HepG2 (cell line): ENCODE data around the gene DNAJB8. TPM values are rescaled to one million over a fixed set of nuclear protein-coding genes. Genes with fewer than 3 reads are reported as not detected.

Experiments used
- CHD4 ChIP-seq: fragments of 200-600 bp; sonication (generic); IDR thresholded peaks from 2 replicates; pipeline ENCODE4 v1.7.0; 2017; ENCODE audit warnings: mild to moderate bottlenecking, low read length, borderline replicate concordance
- DR1 ChIP-seq: sonication (generic); formaldehyde crosslinking; IDR thresholded peaks from 2 replicates; pipeline ENCODE4 v1.8.0; 2021; ENCODE audit warnings: mild to moderate bottlenecking, missing genetic modification reagents, inconsistent platforms
- FLYWCH1 ChIP-seq: sonication (generic); formaldehyde crosslinking; IDR thresholded peaks from 2 replicates; pipeline ENCODE4 v1.8.1; 2023; ENCODE audit warnings: mild to moderate bottlenecking, missing genetic modification reagents
- HINFP ChIP-seq: sonication (generic); formaldehyde crosslinking; IDR thresholded peaks from 2 replicates; pipeline ENCODE4 v1.4.0; 2020; ENCODE audit warnings: low read depth, mild to moderate bottlenecking, missing genetic modification reagents
- HOXA5 ChIP-seq: sonication (generic); formaldehyde crosslinking; IDR thresholded peaks from 2 replicates; pipeline ENCODE4 v1.4.0; 2020; ENCODE audit warnings: missing genetic modification reagents
- IRX3 ChIP-seq: sonication (generic); formaldehyde crosslinking; IDR thresholded peaks from 2 replicates; pipeline ENCODE4 v1.8.1; 2023; ENCODE audit warnings: mild to moderate bottlenecking, low read depth, missing genetic modification reagents, borderline replicate concordance
- JARID2 ChIP-seq: sonication (generic); formaldehyde crosslinking; IDR thresholded peaks from 2 replicates; pipeline ENCODE4 v1.8.1; 2023; ENCODE audit warnings: missing genetic modification reagents, inconsistent platforms; ENCODE audit not compliant: insufficient replicate concordance
- MED13 ChIP-seq: sonication (generic); formaldehyde crosslinking; IDR thresholded peaks from 2 replicates; pipeline ENCODE4 v1.5.0; 2020; ENCODE audit warnings: missing genetic modification reagents
- MYC ChIP-seq: sonication (generic); formaldehyde crosslinking; IDR thresholded peaks from 2 replicates; pipeline ENCODE4 v1.9.0; 2021; ENCODE audit warnings: missing genetic modification reagents, borderline replicate concordance
- NR3C1 ChIP-seq: sonication (generic); formaldehyde crosslinking; IDR thresholded peaks from 2 replicates; pipeline ENCODE4 v1.4.0; 2020; ENCODE audit warnings: missing genetic modification reagents
- PRPF4 ChIP-seq: fragments of 200-400 bp; formaldehyde crosslinking; IDR thresholded peaks from 2 replicates; pipeline ENCODE4 v1.6.1; 2016; ENCODE audit warnings: low read length, low read depth; ENCODE audit not compliant: poor library complexity, severe bottlenecking
- REL ChIP-seq: sonication (generic); formaldehyde crosslinking; conservative IDR thresholded peaks from 2 replicates; pipeline ENCODE4 v1.8.0; 2022; ENCODE audit warnings: mild to moderate bottlenecking, missing genetic modification reagents, moderate library complexity
- SIX4 ChIP-seq: sonication (generic); formaldehyde crosslinking; IDR thresholded peaks from 2 replicates; pipeline ENCODE4 v1.4.0; 2020; ENCODE audit warnings: missing genetic modification reagents
- SP5 ChIP-seq: IDR thresholded peaks from 2 replicates; pipeline ENCODE4 v1.6.1; 2016; ENCODE audit warnings: low read depth, borderline replicate concordance
- TBL1XR1 ChIP-seq: fragments of 150-350 bp; IDR thresholded peaks from 2 replicates; pipeline ENCODE4 v1.6.1; 2014; ENCODE audit warnings: borderline replicate concordance, low read length; ENCODE audit not compliant: partially characterized antibody
- UBTF ChIP-seq: sonication (generic); formaldehyde crosslinking; IDR thresholded peaks from 2 replicates; pipeline ENCODE4 v1.4.0; 2020; ENCODE audit warnings: mild to moderate bottlenecking, missing genetic modification reagents
- ZBTB21 ChIP-seq: sonication (generic); formaldehyde crosslinking; IDR thresholded peaks from 2 replicates; pipeline ENCODE4 v1.4.0; 2020; ENCODE audit warnings: missing genetic modification reagents
- ZNF138 ChIP-seq: sonication (generic); formaldehyde crosslinking; IDR thresholded peaks from 2 replicates; pipeline ENCODE4 v1.5.0; 2020; ENCODE audit warnings: mild to moderate bottlenecking, low read depth, missing genetic modification reagents
- ZNF263 ChIP-seq: sonication (generic); formaldehyde crosslinking; IDR thresholded peaks from 2 replicates; pipeline ENCODE4 v1.4.0; 2020; ENCODE audit warnings: missing genetic modification reagents
- ZNF282 ChIP-seq: fragments of 450-650 bp; IDR thresholded peaks from 2 replicates; pipeline ENCODE4 v1.6.1; 2018; ENCODE audit not compliant: partially characterized antibody
- ZNF33A ChIP-seq: sonication (generic); formaldehyde crosslinking; IDR thresholded peaks from 2 replicates; pipeline ENCODE4 v1.5.1; 2020; ENCODE audit warnings: missing genetic modification reagents, mild to moderate bottlenecking, moderate library complexity, borderline replicate concordance
- ZNF350 ChIP-seq: sonication (generic); formaldehyde crosslinking; IDR thresholded peaks from 2 replicates; pipeline ENCODE4 v1.4.0; 2020; ENCODE audit warnings: mild to moderate bottlenecking, low read depth, missing genetic modification reagents, borderline replicate concordance
- ZNF564 ChIP-seq: sonication (generic); formaldehyde crosslinking; IDR thresholded peaks from 2 replicates; pipeline ENCODE4 v1.8.1; 2023; ENCODE audit warnings: mild to moderate bottlenecking, missing genetic modification reagents
- ZNF580 ChIP-seq: IDR thresholded peaks from 2 replicates; pipeline ENCODE4 v1.6.1; 2016; ENCODE audit warnings: low read depth, borderline replicate concordance
- ZNF710 ChIP-seq: sonication (generic); formaldehyde crosslinking; IDR thresholded peaks from 2 replicates; pipeline ENCODE4 v1.5.0; 2020; ENCODE audit warnings: mild to moderate bottlenecking, missing genetic modification reagents, borderline replicate concordance
- ZNF782 ChIP-seq: sonication (generic); formaldehyde crosslinking; IDR thresholded peaks from 2 replicates; pipeline ENCODE4 v1.4.0; 2020; ENCODE audit warnings: missing genetic modification reagents, mild to moderate bottlenecking, borderline replicate concordance
- ZSCAN29 ChIP-seq: sonication (generic); formaldehyde crosslinking; conservative IDR thresholded peaks from 2 replicates; pipeline ENCODE4 v1.4.0; 2020; ENCODE audit warnings: mild to moderate bottlenecking, missing genetic modification reagents
- polyA plus RNA-seq, 8 experiments: library from polyadenylated mRNA; depleted of rRNA in 3 of 8; stranded (reverse) in 7 of 8; unstranded in 1 of 8; fragments of >200 nt; fragmentation: Illumina TruSeq in 4 of 8; extraction: Trizol in 4 of 8; gene quantifications; 2 replicates each; pipeline versions ENCODE4 v1.2.1 to v1.2.3, GENCODE V29; 2011 to 2016; ENCODE audit warnings: low read depth in 4 of 8, missing spikeins in 1 of 8, mixed read lengths in 1 of 8; ENCODE audit not compliant: insufficient read depth in 1 of 8
- total RNA-seq, 5 experiments: library from RNA; depleted of rRNA; stranded (reverse); fragments of >200 nt; fragmentation: Illumina TruSeq; extraction: Trizol; gene quantifications; 2 replicates each; pipeline ENCODE4 v1.2.3, GENCODE V29; 2016; ENCODE audit warnings: low read depth in 1 of 5

The DNAJB8 gene
- total and polyA plus RNA-seq, 2 of the 13 experiments (the other 11 are each of a cell fraction or from before 2014, with no cell fraction given): not detected

- TF ChIP-seq REL (CRISPR knock-in tag) (peak; percentile 7; the same call in 1 of the 2 replicates), CHD4 (peak; percentile 75; the same call in 1 of the 2 replicates), ZNF580 (CRISPR knock-in tag) (0 out of 2 replicates have a peak, but pooled peaks have one; percentile 21), SP5 (CRISPR knock-in tag) (no peak), NR3C1 (CRISPR knock-in tag) (no peak), ZNF33A (CRISPR knock-in tag) (no peak), SIX4 (CRISPR knock-in tag) (no peak), PRPF4 (no peak), ZNF263 (CRISPR knock-in tag) (peak; percentile 82), FLYWCH1 (CRISPR knock-in tag) (no peak), HOXA5 (CRISPR knock-in tag) (peak; percentile 9; the same call in 1 of the 2 replicates), MED13 (CRISPR knock-in tag) (no peak), HINFP (no peak), TBL1XR1 (no peak), MYC (CRISPR knock-in tag) (no peak), ZNF782 (no peak; the same call in 1 of the 2 replicates), ZNF138 (CRISPR knock-in tag) (no peak), JARID2 (CRISPR knock-in tag) (no peak), ZBTB21 (CRISPR knock-in tag) (no peak), ZNF282 (no peak), DR1 (CRISPR knock-in tag) (no peak), ZNF564 (CRISPR knock-in tag) (no peak), IRX3 (CRISPR knock-in tag) (no peak), UBTF (CRISPR knock-in tag) (no peak), ZNF350 (CRISPR knock-in tag) (0 out of 2 replicates have a peak, but pooled peaks have one; percentile 5), ZNF710 (CRISPR knock-in tag) (no peak), ZSCAN29 (CRISPR knock-in tag) (no peak)
Observed at GRCh38 chr3:128488636-128488990, 21.9 kb upstream of the DNAJB8 start (continued).
